ENCODE measurements around the gene BANP.
"Not testable (repeated sequence)": the region's sequence is repeated elsewhere in the genome, so short reads cannot be mapped to it uniquely, and the experiment has no call there.

DNA sequence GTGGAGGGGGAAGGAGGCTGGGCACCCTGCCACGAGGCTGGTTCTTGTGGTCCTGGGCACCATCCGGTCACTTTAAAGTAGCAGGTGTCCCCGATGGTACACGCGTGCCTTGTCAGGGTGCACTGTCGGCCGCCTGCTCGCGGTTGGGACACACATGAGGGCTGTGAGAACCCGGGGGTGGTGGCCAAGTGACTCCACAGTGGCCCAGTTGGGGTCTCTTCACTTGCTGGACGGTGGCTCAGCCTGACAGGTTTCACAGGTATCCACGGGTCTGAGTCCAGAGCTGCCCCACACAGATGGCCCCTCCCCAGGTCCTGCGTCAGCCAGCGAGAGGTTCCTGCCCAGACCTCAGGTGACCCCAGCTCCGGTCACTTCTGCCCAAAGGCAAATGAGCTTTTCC lies 137.8 kb downstream of the BANP start:
- TF ChIP-seq EZH2 (IDR thresholded peaks at IDR 0.05; ENCODE audit: borderline replicate concordance, low read length) = not testable (repeated sequence)
- TF ChIP-seq, protein P1, sequence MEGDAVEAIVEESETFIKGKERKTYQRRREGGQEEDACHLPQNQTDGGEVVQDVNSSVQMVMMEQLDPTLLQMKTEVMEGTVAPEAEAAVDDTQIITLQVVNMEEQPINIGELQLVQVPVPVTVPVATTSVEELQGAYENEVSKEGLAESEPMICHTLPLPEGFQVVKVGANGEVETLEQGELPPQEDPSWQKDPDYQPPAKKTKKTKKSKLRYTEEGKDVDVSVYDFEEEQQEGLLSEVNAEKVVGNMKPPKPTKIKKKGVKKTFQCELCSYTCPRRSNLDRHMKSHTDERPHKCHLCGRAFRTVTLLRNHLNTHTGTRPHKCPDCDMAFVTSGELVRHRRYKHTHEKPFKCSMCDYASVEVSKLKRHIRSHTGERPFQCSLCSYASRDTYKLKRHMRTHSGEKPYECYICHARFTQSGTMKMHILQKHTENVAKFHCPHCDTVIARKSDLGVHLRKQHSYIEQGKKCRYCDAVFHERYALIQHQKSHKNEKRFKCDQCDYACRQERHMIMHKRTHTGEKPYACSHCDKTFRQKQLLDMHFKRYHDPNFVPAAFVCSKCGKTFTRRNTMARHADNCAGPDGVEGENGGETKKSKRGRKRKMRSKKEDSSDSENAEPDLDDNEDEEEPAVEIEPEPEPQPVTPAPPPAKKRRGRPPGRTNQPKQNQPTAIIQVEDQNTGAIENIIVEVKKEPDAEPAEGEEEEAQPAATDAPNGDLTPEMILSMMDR (IDR thresholded peaks at IDR 0.05; ENCODE audit: low read length) = not testable (repeated sequence)

All from OCI-LY1 (cell line).